Pulmonary artery endothelial cell (primary cell): ENCODE results near the gene FGB. TPM values are rescaled to one million over a fixed set of nuclear protein-coding genes. Genes with fewer than 3 reads are reported as not detected.
"Not testable (repeated sequence)": the region's sequence is repeated elsewhere in the genome, so short reads cannot be mapped to it uniquely, and the experiment has no call there.

Source experiments
- DNase-seq: peaks from one replicate; pipeline ENCODE4 v3.0.0-alpha.2; 2011; ENCODE audit warnings: low read depth, low spot score
- total RNA-seq: library from RNA; depleted of rRNA; stranded (reverse); fragments of >200 nt; gene quantifications from 2 replicates; pipeline ENCODE4 v1.2.3, GENCODE V29; 2014

FGB gene
- total RNA-seq, 1 donor from 2014 or later = not detected

GRCh38 chr4:154595807-154596206 is 33.0 kb downstream of the FGB start:
- DNase-seq = no peak

GRCh38 chr4:154597281-154597680 is 34.5 kb downstream of the FGB start:
- not testable (repeated sequence) for DNase-seq

GRCh38 chr4:154597798-154598774 is 35.3 kb downstream of the FGB start:
- DNase-seq = no peak

- no peak for DNase-seq
Observed at GRCh38 chr4:154602404-154603020, 39.7 kb downstream of the FGB start.

- DNase-seq = no peak
Observed at GRCh38 chr4:154603033-154603943, 40.5 kb downstream of the FGB start.

GRCh38 chr4:154604696-154605200 is 41.9 kb downstream of the FGB start:
- DNase-seq = no peak

GRCh38 chr4:154606728-154607723 is 44.2 kb downstream of the FGB start:
- DNase-seq = no peak

GRCh38 chr4:154608361-154609252 is 45.8 kb downstream of the FGB start:
- no peak for DNase-seq

- DNase-seq = no peak
Observed at GRCh38 chr4:154609532-154609931, 46.7 kb downstream of the FGB start.

- DNase-seq = no peak
Observed at GRCh38 chr4:154610582-154610981, 47.8 kb downstream of the FGB start.

- no peak for DNase-seq
Observed at GRCh38 chr4:154611833-154612232, 49.0 kb downstream of the FGB start.

GRCh38 chr4:154612472-154613414 is 49.9 kb downstream of the FGB start, which contains the start of gene FGG:
Gene FGG (minus strand): TSS chr4:154612656. CDS start chr4:154612609, 47 bp downstream.
- no peak for DNase-seq

GRCh38 chr4:154614306-154614705 is 51.5 kb downstream of the FGB start:
- no peak for DNase-seq

GRCh38 chr4:154615211-154615610 is 52.4 kb downstream of the FGB start:
- DNase-seq = no peak

GRCh38 chr4:154616287-154616686 is 53.5 kb downstream of the FGB start:
- DNase-seq = no peak

GRCh38 chr4:154616731-154617130 is 53.9 kb downstream of the FGB start:
- no peak for DNase-seq

- DNase-seq = no peak
Observed at GRCh38 chr4:154617820-154618317, 55.1 kb downstream of the FGB start.
